Vagina (tissue), 2 donors: ENCODE data around the gene LHX4.

Experiments
- POLR2A ChIP-seq, 2 donors: fragments of 450-650 bp; IDR thresholded peaks; one replicate each; pipeline ENCODE4 v1.6.1; 2017; ENCODE audit warnings: antibody characterized with exemption in 2 of 2, mild to moderate bottlenecking in 2 of 2, moderate library complexity in 2 of 2
- POLR2AphosphoS5 ChIP-seq, 2 donors: sonication (generic); formaldehyde crosslinking; IDR thresholded peaks; one replicate each; pipeline ENCODE4 v1.9.0; 2017; ENCODE audit warnings: antibody characterized with exemption in 2 of 2, mild to moderate bottlenecking in 2 of 2, low read depth in 1 of 2; ENCODE audit not compliant: insufficient read depth in 1 of 2
- TF ChIP-seq, protein P1 (sequence below), 3 experiments: fragments of 450-650 bp in 2 of 3; fragments of 200-600 bp in 1 of 3; sonication (generic) in 1 of 3; IDR thresholded peaks; one replicate each; pipeline ENCODE4 v1.5.1; 2017 to 2019; ENCODE audit warnings: antibody characterized with exemption in 3 of 3, mild to moderate bottlenecking in 2 of 3, moderate library complexity in 2 of 3

- TF ChIP-seq, protein P1, sequence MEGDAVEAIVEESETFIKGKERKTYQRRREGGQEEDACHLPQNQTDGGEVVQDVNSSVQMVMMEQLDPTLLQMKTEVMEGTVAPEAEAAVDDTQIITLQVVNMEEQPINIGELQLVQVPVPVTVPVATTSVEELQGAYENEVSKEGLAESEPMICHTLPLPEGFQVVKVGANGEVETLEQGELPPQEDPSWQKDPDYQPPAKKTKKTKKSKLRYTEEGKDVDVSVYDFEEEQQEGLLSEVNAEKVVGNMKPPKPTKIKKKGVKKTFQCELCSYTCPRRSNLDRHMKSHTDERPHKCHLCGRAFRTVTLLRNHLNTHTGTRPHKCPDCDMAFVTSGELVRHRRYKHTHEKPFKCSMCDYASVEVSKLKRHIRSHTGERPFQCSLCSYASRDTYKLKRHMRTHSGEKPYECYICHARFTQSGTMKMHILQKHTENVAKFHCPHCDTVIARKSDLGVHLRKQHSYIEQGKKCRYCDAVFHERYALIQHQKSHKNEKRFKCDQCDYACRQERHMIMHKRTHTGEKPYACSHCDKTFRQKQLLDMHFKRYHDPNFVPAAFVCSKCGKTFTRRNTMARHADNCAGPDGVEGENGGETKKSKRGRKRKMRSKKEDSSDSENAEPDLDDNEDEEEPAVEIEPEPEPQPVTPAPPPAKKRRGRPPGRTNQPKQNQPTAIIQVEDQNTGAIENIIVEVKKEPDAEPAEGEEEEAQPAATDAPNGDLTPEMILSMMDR (IDR thresholded peaks at IDR 0.05), result no peak
- TF ChIP-seq POLR2AphosphoS5 (IDR thresholded peaks at IDR 0.05; ENCODE audit: insufficient read depth in 1 of 2, low read depth in 1 of 2) (no peak), POLR2A (IDR thresholded peaks at IDR 0.05) (no peak)
Observed at GRCh38 chr1:180273066-180273465, 43.0 kb downstream of the LHX4 start.
